ENCODE measurements around the gene ZBTB7C. TPM values are rescaled to one million over a fixed set of nuclear protein-coding genes. Genes with fewer than 3 reads are reported as not detected.

Gene ZBTB7C
- total RNA-seq, 1 donor from 2014 or later: 0.67 TPM

GRCh38 chr18:48396561-48396960, 12.6 kb downstream of the ZBTB7C start:
- Mint-ChIP-seq H3K36me3 (ENCODE audit: low read depth, unreplicated experiment) (no peaks in the 10 kb centered on the region), H3K27me3 (ENCODE audit: unreplicated experiment) (peaks cover 5% of the 10 kb centered on the region), H3K9me3 (ENCODE audit: unreplicated experiment) (no peaks in the 10 kb centered on the region), H3K4me1 (ENCODE audit: unreplicated experiment) (peaks cover 7% of the 10 kb centered on the region), H3K27ac (ENCODE audit: unreplicated experiment) (no peak overlapping the region), H3K4me3 (ENCODE audit: unreplicated experiment) (no peak overlapping the region)
- TF ChIP-seq, protein P1, sequence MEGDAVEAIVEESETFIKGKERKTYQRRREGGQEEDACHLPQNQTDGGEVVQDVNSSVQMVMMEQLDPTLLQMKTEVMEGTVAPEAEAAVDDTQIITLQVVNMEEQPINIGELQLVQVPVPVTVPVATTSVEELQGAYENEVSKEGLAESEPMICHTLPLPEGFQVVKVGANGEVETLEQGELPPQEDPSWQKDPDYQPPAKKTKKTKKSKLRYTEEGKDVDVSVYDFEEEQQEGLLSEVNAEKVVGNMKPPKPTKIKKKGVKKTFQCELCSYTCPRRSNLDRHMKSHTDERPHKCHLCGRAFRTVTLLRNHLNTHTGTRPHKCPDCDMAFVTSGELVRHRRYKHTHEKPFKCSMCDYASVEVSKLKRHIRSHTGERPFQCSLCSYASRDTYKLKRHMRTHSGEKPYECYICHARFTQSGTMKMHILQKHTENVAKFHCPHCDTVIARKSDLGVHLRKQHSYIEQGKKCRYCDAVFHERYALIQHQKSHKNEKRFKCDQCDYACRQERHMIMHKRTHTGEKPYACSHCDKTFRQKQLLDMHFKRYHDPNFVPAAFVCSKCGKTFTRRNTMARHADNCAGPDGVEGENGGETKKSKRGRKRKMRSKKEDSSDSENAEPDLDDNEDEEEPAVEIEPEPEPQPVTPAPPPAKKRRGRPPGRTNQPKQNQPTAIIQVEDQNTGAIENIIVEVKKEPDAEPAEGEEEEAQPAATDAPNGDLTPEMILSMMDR (IDR thresholded peaks at IDR 0.05; ENCODE audit: unreplicated experiment): no peak
- no peak for DNase-seq (ENCODE audit: low spot score)

DNA sequence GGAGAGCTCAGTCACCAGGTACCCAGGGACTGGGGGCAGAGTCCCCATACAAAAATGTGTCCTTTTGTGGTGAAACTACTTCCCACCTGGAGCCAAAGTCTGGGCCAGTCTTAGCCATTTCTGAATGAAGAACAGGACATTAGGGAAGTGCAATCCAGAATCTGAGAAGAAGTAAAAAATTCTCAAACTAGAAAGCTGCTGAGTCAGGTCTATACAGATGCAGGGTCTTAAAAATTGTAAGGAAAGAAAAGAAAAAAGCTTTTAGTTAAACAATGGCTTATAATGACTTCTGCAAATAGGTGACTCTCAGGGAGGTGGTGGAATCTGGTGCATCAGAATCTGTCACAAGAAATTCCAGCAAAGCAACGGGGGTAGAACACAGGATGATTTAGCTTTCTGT, 13.5 kb downstream of the ZBTB7C start:
- H3K9me3 Mint-ChIP-seq (ENCODE audit: unreplicated experiment): no peaks in the 10 kb centered on the region
- TF ChIP-seq, protein P1 (IDR thresholded peaks at IDR 0.05; ENCODE audit: unreplicated experiment): no peak
- H3K4me3 Mint-ChIP-seq (ENCODE audit: unreplicated experiment): no peak overlapping the region
- DNase-seq (ENCODE audit: low spot score): no peak
- no peaks in the 10 kb centered on the region for H3K36me3 Mint-ChIP-seq (ENCODE audit: low read depth, unreplicated experiment)
- peaks cover 5% of the 10 kb centered on the region for H3K27me3 Mint-ChIP-seq (ENCODE audit: unreplicated experiment)
- H3K27ac Mint-ChIP-seq (ENCODE audit: unreplicated experiment): no peak overlapping the region
- peaks cover 7% of the 10 kb centered on the region for H3K4me1 Mint-ChIP-seq (ENCODE audit: unreplicated experiment)

DNA sequence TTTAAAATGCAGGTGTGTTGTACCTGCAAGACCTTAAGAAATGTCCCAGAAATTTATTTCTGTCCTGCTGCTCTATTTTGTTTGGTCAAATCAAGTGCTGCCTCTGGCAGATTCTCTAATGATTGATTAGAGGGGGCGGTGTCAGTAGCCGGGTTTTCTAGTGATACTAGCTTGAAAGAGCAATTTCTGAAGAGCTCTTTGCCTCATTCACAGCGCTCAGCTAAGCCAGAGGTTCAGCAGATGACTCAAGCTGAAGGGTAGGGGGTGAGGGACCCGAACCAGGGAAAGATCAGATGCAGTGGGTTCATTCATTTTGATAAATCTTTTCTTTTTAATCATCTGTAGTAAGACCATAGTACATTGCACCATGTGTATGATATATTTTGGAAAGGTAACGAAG, 15.0 kb downstream of the ZBTB7C start:
- TF ChIP-seq, protein P1 (IDR thresholded peaks at IDR 0.05; ENCODE audit: unreplicated experiment): no peak
- H3K4me3 Mint-ChIP-seq (ENCODE audit: unreplicated experiment): no peak overlapping the region
- no peaks in the 10 kb centered on the region for H3K36me3 Mint-ChIP-seq (ENCODE audit: low read depth, unreplicated experiment)
- no peak overlapping the region for H3K27ac Mint-ChIP-seq (ENCODE audit: unreplicated experiment)
- H3K27me3 Mint-ChIP-seq (ENCODE audit: unreplicated experiment): peaks cover 5% of the 10 kb centered on the region
- no peaks in the 10 kb centered on the region for H3K9me3 Mint-ChIP-seq (ENCODE audit: unreplicated experiment)
- DNase-seq (ENCODE audit: low spot score): no peak
- peaks cover 4% of the 10 kb centered on the region for H3K4me1 Mint-ChIP-seq (ENCODE audit: unreplicated experiment)

GRCh38 chr18:48393776-48394175, 15.4 kb downstream of the ZBTB7C start:
- Mint-ChIP-seq H3K4me3 (ENCODE audit: unreplicated experiment) (no peak overlapping the region), H3K9me3 (ENCODE audit: unreplicated experiment) (no peaks in the 10 kb centered on the region), H3K27me3 (ENCODE audit: unreplicated experiment) (peaks cover 5% of the 10 kb centered on the region), H3K4me1 (ENCODE audit: unreplicated experiment) (peaks cover 4% of the 10 kb centered on the region), H3K27ac (ENCODE audit: unreplicated experiment) (no peak overlapping the region), H3K36me3 (ENCODE audit: low read depth, unreplicated experiment) (no peaks in the 10 kb centered on the region)
- no peak for DNase-seq (ENCODE audit: low spot score)
- TF ChIP-seq, protein P1 (IDR thresholded peaks at IDR 0.05; ENCODE audit: unreplicated experiment): no peak

GRCh38 chr18:48393170-48393569, 16.0 kb downstream of the ZBTB7C start:
- Mint-ChIP-seq H3K9me3 (ENCODE audit: unreplicated experiment) (no peaks in the 10 kb centered on the region), H3K4me1 (ENCODE audit: unreplicated experiment) (peaks cover 4% of the 10 kb centered on the region), H3K36me3 (ENCODE audit: low read depth, unreplicated experiment) (no peaks in the 10 kb centered on the region), H3K27ac (ENCODE audit: unreplicated experiment) (no peak overlapping the region), H3K27me3 (ENCODE audit: unreplicated experiment) (peaks cover 3% of the 10 kb centered on the region), H3K4me3 (ENCODE audit: unreplicated experiment) (peak overlapping the region; percentile 40)
- DNase-seq (ENCODE audit: low spot score): no peak
- TF ChIP-seq, protein P1 (IDR thresholded peaks at IDR 0.05; ENCODE audit: unreplicated experiment): no peak

All from endothelial cell (in vitro differentiated cells).